Measurements from ENCODE around the gene PLA2G5.

PLA2G5 gene

DNA sequence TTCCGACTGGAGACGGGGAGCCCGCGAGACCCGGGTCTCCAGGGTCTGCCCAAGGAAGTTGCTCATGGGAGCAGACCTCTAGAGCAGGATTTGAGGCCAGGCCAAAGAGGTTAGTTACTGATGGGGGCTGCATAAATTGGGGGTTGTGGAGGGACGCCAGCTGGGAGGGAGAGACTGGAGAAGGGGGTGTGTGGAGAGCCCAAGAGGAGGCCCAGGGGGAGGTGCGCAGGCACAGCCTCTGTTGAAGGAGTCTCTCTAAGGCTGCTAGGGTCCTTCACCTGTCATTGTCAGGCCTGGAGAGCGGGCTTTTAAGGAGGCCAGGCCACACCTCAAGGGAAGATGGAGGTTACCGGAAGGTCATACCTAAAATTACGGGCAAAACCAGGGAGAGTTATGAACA is 363 bp downstream of the PLA2G5 start:
- no peak for DNase-seq

DNA sequence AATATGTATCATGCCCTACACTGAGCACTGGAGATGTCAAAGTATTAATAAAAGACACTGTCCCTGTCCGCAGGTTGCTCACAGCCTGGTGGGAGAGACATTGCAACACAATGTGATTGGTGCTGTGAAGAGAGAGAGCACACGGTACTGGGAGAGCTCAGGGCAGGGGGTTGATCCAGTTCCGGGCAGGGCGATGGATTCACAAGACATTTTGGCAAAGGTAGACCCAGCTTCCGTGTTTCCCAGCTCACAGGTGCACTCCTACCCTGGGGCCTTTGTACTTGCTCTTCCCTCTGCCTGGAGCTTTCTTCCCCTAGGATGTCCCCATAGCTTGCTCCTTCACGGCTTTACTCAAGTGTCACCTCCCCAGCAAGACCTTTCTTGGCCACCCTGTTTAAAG is 1.4 kb downstream of the PLA2G5 start:
- no peak for DNase-seq

DNA sequence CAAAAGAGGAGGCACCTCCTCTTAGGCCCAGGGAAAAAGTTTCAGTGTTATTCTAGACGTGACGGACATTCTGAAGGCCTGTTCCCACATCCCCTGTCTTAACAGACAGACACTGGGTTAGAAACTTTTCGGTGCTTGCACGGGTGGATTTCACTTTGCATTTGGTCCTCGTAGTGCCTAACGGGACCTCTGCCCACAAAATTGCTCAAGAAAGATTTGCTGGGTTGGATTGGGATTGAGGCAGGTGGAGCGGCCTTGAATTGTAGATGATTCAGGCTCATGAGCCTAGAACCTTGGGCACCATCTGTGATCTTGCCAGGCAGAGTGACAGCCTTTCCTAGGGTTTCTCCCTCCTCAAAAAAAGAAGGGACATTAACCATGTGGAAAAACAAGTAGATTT is 2.8 kb downstream of the PLA2G5 start:
- DNase-seq, result no peak

DNA sequence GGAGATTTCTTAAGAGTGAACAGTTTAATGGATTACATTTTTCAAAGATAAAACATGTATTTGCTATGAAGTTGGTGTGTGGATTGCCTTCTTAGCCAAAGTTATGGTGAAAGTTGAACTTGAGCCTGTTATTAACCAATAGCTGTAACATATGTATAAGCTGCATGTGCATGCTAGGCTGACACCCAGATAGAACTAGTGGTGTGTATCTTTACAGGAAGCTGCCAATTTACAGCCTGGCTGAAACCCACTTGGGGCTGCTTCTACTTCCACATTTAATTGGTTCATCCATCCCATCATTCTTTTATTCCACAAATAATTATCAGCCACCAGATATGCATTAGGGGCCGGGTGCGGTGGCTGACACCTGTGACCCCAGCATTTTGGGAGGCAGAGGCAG is 3.3 kb downstream of the PLA2G5 start:
- DNase-seq, result no peak

DNA sequence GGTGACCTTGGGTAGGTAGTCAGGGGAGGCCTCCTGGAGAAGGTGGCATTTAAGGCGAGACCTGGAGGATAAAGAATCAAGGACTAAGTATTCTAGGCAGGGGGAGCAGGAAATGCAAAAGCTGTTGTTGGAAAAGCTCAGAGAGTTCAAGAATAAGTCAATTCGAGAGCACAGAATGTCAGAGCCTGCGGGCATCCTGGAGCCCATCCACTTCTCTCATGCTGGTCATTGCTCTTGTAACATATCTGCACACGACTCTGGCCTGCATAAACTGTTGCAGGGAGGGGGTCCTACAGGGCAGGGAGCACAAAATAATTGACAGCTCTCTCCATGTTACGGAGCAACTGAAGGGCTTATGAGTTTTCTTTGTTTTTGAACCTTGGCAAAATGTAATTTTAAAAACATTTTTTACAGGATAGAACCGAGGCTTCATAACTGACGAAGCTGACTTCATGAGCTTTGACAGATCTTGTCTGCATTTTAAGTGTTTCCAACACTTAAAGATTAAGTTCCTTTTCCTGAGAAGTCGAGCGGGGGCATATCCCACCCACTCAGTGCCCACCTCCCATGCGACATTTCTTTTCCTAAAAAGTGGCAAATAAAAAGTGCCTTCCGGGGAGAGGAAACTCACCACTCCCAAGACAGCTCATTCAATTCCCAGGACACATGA is 4.2 kb downstream of the PLA2G5 start:
- DNase-seq, result no peak

DNA sequence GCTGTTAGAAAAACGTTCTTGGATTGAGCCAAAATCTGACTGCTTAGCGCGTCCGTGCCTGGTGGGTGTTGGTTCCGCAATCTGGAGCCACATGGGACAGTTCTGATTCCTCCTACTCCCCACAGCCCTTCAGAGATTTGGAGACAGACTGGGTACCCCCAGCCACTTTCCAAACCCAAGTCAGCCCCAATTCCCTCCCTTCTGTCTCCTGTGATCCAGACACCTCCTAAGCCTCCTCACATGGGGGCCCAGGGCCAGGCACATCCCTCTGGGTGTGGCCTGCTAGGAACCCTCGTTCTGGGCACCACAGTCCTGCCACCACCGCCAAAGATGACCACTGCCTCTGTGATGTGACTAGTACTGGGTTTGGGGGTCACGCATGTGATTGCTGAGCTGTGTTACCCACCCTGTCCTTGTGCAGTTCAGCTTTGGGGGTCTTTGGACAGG is 4.8 kb downstream of the PLA2G5 start:
- no peak for DNase-seq

DNA sequence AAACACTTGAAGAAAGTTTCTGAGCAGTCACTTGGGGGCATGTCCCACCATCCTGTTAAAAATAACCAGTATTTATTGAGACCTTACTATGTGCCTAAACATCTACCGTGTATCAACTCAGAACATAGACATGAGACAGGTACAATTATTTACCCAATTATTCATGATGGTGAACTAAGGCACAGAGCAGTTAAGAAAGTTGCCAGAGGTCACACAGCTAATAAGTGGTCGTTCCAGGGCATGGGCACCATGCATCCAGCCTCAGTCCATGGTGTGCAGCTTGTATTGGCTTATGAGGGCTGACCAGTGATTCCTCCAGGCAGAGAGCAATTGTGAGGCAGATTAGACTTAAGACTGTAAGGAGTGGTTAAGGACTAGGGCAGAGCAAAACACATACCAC is 5.4 kb downstream of the PLA2G5 start:
- DNase-seq, result no peak

DNA sequence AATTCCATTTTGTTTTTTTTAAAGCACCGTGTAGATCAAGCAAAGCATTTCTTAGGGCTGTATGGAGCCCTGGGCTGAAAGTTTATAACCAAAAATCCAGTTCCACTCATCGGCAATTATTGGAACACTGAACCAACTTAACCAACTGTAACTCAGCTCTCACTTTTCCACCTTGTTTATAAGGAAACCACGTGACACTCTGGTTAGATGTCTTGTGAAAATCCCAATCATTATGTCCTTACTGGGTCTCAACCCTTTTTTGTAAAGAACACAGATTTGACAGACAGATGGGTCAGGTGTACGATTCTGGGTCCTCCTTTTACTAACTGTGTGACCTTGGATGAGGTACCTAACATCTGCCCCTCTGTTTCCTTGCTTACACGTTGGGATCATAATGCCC is 6.2 kb downstream of the PLA2G5 start:
- no peak for DNase-seq

DNA sequence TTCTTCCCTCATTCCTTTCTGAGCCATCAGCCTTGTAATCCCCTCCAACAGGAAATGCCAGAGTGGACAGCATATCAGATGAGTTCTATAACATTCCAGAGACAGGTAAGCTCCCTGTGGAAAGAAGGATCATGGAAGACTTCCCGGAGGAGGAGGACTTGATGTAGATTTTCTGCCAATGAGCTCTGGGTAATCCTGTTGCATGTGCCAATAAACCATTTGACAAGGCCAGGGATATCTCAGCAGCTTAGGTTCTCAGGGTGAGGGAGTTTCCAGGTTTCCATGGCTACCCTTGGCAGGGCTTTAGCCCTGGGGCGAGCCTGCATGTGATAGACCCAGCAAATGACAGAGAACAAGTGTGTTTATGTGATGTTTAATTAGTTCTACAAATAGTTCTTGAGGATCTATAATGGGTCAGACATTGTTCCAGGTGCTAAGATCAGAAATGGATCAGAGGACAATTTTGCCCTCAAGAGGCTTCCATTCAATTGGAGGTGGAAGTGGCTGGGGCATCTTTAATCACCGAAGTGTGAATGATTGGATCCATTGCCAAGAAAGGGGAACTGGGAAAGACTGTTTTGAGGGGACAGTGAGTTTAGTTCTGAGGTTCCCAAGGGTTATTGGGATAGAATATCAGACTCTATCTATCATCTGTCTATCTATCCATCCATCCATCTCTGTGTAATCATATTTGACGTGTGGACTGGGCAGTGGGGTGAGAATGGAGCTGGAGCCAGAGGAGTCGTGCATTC is 6.9 kb downstream of the PLA2G5 start:
- DNase-seq, result peak in 1 of 3 experiments; percentile 17

DNA sequence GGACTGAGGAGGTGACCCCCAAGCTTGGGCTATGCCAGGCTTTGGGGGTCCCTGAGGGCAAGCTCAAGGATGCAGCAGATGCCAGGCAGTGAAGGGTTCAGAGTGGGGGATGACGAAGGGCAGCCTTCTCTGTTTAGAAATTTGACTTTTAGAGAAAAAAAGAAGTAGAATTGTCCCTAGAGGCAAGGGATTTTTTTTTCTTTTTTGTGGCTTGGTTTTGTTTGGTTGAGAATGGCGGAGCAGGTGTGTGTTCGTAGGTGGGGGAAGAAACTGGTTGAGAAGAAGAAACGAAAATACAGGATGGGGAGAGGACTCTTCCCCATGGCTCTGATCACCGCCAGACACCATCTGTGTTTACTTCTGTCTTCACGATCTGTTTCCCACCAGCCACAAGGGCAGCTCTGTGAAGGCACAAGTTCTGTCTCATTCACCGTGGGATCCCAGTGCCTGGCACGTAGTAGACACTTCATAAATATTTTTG is 8.2 kb downstream of the PLA2G5 start:
- no peak for DNase-seq

DNA sequence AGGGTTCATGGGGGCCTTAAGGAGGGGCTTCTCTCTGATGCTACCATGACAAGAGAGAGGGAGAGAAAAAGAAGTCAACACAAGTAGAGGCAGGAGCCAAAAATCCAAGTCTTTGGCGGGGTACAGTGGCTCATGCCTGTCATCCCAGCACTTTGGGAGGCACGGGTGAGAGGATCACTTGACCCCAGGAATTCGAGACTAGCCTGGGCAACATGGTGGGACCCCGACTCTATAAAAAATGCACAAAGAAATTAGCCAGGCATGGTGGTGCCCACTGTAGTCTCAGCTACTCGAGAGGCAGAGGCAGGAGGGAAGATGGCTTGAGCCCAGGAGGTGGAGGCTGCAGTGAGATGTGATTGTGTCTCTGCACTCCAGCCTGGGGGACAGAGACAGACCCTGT is 8.7 kb downstream of the PLA2G5 start:
- no peak for DNase-seq

DNA sequence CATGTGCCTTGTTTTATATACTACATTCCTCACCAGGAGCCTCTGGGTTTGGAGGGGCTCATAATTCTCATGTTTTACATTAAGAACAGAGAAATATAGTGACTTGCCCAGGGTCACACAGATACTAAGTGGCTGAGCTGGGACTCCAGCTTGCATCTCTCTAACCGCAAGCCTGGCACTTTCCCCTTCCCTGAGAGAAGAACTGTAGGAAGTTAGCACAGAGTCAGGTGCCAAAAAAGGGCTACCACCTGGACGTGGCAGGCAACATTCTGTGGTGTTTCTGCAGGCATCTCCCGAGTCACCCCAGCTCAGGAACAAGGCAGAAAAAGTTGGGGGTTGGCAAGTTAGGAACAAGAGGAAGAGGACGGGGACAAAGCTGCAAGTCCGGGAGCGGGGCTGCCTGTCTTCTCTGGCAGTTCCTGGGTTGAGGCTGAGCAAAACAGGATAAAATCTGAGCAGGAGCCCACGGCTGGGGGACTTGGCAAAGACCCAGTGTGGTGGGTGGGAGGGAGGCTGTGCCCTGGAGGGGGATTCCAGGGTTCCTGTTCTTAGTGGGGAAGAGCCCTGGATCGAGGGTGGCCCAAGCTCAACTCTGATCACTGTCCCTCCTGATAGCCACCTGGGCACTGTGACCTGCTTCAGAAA is 9.8 kb downstream of the PLA2G5 start:
- no peak for DNase-seq

DNA sequence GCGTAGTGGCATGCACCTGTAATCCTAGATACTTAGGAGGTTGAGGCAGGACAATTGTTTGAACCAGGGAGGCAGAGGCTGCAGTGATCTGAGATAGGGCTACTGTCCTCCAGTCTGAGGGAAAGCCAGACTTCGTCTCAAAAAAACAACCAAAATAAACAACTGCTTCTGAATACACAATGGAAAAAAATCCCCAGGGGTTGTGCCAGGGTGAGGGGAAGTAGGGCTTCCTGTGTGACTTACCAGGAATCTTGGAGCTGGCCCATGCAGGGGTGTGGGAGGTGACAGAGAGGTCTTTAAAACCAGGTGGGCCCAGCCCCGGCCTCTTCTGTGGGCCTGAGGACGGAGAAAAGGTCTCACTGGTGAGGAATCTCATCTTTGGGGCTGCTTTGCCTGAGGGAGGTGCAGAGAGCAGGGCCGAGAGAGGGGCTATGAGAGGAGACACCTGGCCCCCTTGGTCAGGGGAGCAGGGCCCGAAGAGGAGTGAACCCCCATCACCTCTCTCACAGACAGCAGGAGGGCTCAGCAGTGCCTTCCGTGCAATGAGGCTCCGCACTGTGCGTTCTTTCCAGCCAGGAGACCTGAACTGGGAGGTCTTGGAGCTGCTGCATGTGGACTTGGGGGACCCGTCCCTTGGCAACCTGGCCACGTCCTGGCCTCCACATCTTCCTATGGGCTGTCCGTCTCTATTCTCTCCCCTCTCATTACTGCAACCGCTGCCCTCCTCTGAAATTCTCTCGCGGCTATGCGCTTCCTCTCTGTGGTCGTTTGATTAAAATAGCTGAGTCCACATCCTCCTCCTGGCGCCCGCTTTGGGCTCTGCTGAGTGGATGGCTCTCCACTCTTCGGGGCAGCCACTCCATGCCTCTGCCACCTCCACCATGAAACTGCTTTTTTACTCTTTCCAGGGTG is 10.7 kb downstream of the PLA2G5 start:
- no peak for DNase-seq

DNA sequence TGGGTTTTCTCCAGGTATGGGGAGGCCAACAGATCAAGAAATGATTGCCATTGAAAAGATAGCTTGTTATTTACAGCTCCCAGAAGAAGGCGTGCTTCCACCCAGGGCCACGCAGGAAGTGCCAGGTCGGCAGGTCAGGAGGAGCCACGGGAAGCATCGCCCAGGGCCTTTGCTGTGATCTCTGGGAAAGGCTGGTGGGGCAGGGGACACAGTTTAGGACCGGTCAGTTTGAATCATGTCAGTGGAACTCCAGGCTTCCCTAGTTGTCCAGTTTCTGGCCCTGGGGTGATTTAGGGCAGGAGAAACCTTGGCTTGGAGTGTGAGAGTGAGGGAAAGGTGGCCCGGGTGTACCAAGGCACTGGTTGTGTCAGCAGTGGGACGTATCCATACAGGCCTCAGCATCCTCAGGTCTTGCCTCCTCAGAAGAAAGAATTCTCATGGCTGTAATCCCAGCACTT is 11.4 kb downstream of the PLA2G5 start:
- no peak for DNase-seq

DNA sequence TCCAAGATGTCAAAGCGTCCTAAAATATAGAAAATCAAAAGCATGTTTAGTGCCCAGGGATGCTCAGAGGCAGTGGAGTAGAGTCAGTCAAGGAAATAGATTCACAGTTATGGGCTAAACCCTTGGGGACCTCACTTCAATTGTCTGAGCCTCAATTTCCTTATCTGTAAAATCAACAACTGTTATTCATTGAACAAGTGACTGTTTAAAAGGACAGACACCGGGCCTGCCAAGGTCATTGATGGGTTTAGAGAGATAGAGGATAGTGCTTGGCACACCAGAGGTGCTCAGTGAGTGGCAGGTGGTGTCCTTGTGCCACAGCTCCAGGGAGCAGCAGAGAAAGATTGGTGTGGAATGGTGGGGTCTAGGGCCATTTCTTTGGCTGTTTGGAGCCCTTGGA is 12.8 kb downstream of the PLA2G5 start:
- DNase-seq, result no peak

DNA sequence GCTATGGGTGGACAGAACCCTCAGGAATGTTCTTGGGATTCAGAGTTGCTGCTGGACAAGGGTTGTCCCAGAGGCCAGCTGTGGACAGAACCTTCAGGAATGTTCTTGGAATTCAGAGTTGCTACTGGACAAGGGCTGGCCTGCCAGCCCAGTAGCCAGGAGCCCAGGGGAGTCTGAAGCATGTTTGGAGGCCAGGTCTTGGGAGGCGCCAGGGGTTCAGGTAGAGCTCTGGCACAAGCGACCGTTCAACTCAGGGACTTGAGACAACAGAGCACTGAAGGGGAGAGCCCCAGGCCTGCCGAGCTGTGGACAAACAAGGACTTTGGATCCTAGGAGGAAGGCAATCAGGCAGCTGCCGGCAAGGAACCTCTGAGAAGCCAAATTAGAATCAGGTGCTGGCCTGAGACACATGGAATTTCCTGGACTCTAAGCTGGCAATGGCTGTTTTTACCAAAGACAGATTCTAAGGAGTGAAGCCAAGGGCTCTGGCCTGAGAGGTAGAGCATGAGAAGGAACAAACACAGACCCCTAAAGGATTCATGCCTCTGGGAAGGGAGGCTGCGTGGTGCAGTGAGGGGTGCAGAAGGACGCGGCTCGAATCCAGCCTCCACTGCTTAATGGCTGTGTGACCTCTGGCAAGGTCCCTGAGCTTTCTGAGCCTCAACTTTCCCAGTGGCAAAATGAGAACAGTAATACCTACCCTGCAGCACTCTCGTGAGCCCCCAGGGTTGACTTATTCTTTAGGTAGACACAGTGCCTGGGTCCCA is 13.4 kb downstream of the PLA2G5 start:
- no peak for DNase-seq

DNA sequence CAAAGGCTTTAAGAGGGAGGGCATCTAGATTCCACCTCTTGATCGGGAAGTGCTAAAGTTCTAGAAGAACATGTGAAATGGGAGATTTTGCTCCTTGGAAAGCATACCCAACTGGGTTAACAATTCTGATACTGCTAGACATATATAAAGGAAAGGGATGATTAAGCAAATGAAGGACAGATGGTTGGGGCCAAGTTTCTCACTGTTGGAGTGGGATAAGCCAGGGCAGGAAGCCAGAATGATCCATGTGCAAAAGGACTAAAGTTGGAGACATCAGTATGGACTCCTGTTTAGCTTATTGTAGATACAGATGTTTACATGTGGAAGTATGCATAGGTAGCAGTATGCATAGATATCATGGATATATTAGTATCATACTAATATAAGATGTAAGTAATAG is 16.8 kb downstream of the PLA2G5 start:
- DNase-seq, result no peak

DNA sequence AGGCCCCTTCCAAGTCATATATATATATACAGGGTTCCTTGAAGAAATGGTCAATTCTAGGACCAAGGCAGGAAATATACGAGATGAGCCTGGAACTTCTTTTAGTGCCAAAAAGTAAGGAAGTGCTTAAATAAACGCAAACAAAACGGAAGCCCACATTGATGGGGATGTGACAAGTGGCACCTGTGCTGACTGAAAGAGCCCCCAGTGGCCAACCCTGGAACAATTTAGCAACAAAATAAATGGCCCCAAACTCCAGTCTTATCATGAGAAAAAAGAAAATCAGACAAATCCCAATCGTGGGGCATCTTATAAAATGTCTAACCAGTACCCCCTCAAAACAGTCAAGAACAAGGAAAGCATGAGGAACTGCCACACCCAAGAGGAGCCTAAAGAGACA is 17.7 kb downstream of the PLA2G5 start:
- no peak for DNase-seq

DNA sequence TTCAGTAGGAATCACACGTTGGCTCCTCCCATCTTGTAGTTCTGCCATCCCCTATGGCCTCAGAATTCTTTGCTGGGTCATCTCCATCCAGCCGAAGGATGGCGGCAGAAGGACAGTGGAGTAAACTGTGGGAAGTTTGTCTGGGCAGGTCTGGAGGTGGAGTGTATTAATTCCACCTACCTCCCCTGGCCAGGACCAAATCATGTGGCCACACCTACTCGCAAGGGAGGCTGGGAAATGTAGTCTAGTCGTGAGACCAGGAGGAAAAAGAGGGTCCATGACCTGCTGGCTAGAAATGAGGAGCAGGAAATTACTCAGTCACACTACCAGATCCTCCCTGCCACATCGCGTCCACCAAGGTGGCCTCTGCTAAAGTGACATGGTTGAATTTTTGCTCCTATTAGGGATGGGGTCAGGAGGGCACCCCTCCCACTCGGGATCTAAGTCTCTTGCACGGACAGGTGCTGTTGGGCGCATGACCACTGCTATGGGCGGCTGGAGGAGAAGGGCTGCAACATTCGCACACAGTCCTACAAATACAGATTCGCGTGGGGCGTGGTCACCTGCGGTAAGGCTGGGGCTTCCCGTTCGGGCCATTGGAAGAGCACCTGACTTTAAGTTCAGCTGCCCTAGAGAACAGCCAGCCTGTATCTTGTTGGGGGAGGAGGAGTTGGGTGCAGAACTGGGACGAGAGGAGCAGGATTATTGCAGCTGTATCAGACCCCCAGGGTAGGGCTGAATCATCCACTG is 19.5 kb downstream of the PLA2G5 start:
- no peak for DNase-seq

DNA sequence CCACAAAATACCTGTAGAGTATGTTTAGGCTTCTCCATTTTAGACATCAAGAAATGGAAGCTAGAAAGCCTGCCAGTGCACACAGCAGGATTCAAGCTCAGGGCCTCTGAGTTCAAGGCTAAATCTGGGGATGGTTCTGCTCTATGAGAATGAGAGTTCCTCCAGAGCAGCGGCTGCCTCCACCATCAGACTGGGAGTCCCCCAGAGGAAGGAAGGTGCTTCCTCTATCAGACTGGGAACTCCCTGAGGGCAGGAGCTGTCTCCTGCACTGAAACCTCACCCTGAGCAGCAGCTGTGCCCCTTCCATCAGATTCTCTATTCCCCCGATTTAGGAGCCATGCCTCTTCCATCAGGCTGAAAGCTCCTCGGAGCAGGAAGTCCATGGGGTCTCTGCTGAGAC is 20.1 kb downstream of the PLA2G5 start:
- no peak for DNase-seq

DNA sequence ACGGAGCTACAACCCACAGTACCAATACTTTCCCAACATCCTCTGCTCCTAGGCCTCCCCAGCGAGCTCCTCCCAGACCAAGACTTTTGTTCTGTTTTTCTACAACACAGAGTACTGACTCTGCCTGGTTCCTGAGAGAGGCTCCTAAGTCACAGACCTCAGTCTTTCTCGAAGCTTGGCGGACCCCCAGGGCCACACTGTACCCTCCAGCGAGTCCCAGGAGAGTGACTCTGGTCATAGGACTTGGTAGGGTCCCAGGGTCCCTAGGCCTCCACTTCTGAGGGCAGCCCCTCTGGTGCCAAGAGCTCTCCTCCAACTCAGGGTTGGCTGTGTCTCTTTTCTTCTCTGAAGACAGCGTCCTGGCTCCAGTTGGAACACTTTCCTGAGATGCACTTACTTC is 20.6 kb downstream of the PLA2G5 start:
- no peak for DNase-seq

All from NCI-H1417 (cell line).